Measurements from ENCODE around the gene PATL1. TPM values are rescaled to one million over a fixed set of nuclear protein-coding genes. Genes with fewer than 3 reads are reported as not detected.

PATL1 gene
- total RNA-seq: 1 to 10 TPM; 6.5 to 9.6 TPM

- ATAC-seq: peak; percentile 96
- H3K27ac ChIP-seq: peak within 1 kb of the TSS; percentile 85 to 99 (median 94)
- intact Hi-C loops (cut with DNase I): no loop called here
- H3K9me3 ChIP-seq: no peaks in the 10 kb centered on the region
- 0% methylated on average over 28 to 66 of the region's 68 CpGs for WGBS, 2 donors
- no peaks in the 10 kb centered on the region for H3K27me3 ChIP-seq
- peak in 1 of 7 experiments; percentile 25 for TF ChIP-seq CTCF (IDR thresholded peaks at IDR 0.05)
- TF ChIP-seq POLR2A (IDR thresholded peaks at IDR 0.05): peak; percentile 61 to 85 (median 84)
- peaks cover 0 to 10% of the 10 kb centered on the region in 2 donors for H3K36me3 ChIP-seq (replicated peaks in 1 of 2; ENCODE audit: insufficient read depth in 1 of 2, low read depth in 2 of 2)
- DNase-seq: peak; percentile 99 to 100 (median 100)
- H3K4me3 ChIP-seq: peak within 1 kb of the TSS; percentile 64 to 67
- H3K4me1 ChIP-seq: peaks cover 30% of the 10 kb centered on the region
Observed at GRCh38 chr11:59668950-59669610, at the start of gene PATL1. PATL1 (minus strand) TSS chr11:59669037; CDS start chr11:59668895, 142 bp downstream.

- ATAC-seq (no peak), DNase-seq (no peak)
- TF ChIP-seq POLR2A (IDR thresholded peaks at IDR 0.05): no peak
- TF ChIP-seq CTCF (IDR thresholded peaks at IDR 0.05): no peak
- Histone ChIP-seq H3K4me1 (no peaks in the 10 kb centered on the region), H3K9me3 (no peaks in the 10 kb centered on the region), H3K27me3 (no peaks in the 10 kb centered on the region), H3K36me3 (replicated peaks in 1 of 2; ENCODE audit: insufficient read depth in 1 of 2, low read depth in 2 of 2) (no peaks in the 10 kb centered on the region), H3K4me3 (no peak overlapping the region), H3K27ac (no peak overlapping the region)
- 56 to 71% methylated on average over 3 of the region's 3 CpGs for WGBS, 2 donors
- intact Hi-C loops (cut with DNase I): no loop called here
Observed at GRCh38 chr11:59716051-59716450, 47.2 kb upstream of the PATL1 start.

- ATAC-seq: no peak
- no peak within 1 kb of the TSS for H3K4me3 ChIP-seq
- intact Hi-C loops (cut with DNase I): no loop called here
- 78 to 90% methylated on average over 2 of the region's 2 CpGs for WGBS, 2 donors
- no peaks in the 10 kb centered on the region for H3K36me3 ChIP-seq (replicated peaks in 1 of 2; ENCODE audit: insufficient read depth in 1 of 2, low read depth in 2 of 2)
- H3K4me1 ChIP-seq: no peaks in the 10 kb centered on the region
- H3K9me3 ChIP-seq: no peaks in the 10 kb centered on the region
- TF ChIP-seq POLR2A (IDR thresholded peaks at IDR 0.05): no peak
- TF ChIP-seq CTCF (IDR thresholded peaks at IDR 0.05): no peak
- no peak for DNase-seq
- H3K27ac ChIP-seq: no peak within 1 kb of the TSS
- no peaks in the 10 kb centered on the region for H3K27me3 ChIP-seq
Observed at GRCh38 chr11:59713745-59714144, 44.9 kb upstream of the PATL1 start, which contains the start of gene OR10V1. OR10V1 (minus strand) TSS chr11:59713845; CDS start chr11:59713845, 0 bp downstream.

GRCh38 chr11:59710136-59710847, 41.5 kb upstream of the PATL1 start:
- Histone ChIP-seq H3K27me3 (no peaks in the 10 kb centered on the region), H3K36me3 (replicated peaks in 1 of 2; ENCODE audit: insufficient read depth in 1 of 2, low read depth in 2 of 2) (no peaks in the 10 kb centered on the region), H3K27ac (no peak overlapping the region), H3K9me3 (no peaks in the 10 kb centered on the region), H3K4me3 (no peak overlapping the region), H3K4me1 (no peaks in the 10 kb centered on the region)
- intact Hi-C loops (cut with DNase I): no loop called here
- DNase-seq: no peak
- ATAC-seq: no peak
- TF ChIP-seq CTCF (IDR thresholded peaks at IDR 0.05) (no peak), POLR2A (IDR thresholded peaks at IDR 0.05) (no peak)
- WGBS, 2 donors: 25 to 30% methylated on average over 3 of the region's 3 CpGs

Measured in body of pancreas (tissue), 4 donors.